ENCODE results near the gene HSPBP1. TPM values are rescaled to one million over a fixed set of nuclear protein-coding genes. Genes with fewer than 3 reads are reported as not detected.

The HSPBP1 gene
- total RNA-seq, 1 experiment from 2014 or later = 122 TPM

DNA sequence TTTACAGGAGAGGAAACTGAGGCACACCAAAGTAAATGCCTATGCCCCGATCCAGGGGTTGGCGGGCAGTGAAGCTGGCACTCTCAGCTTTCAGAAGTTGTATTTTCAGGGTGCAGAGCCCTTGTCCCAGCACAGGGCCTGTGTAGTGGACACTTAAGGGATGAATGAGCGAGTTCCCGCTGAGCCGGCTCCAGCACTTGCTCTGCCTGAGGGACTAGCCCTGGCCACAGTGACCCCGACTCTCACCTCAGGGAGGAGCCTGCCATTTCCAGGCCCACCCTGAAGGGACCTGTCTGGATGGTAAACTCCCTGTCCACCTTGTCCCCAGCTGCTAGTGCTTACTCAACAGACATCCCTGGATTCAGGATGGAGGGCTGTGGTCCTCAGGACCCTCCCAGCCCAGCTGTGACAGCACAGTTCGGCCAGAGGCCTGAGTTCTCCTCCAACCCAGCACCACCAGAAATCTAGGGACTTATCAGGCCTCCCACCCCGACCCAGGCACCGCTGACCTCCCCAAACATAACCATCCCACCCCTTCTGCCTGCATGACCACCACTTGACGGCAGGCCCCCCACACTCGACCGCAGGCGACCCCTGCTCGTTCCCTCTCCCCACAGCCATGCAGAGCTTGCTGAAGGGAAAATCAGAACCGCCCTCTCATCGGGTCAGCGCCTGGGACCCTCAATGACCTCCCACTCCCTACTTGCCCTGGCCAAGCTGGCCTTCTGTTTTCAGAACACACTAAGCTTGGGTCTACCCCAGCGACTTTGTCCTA, 29.5 kb downstream of the HSPBP1 start:
- Histone ChIP-seq H3K9me3 (ENCODE audit: low read length) (no peaks in the 10 kb centered on the region), H3K4me2 (ENCODE audit: low read length) (no peak overlapping the region), H3K27me3 (ENCODE audit: low read length) (no peaks in the 10 kb centered on the region), H3K4me1 (ENCODE audit: insufficient read depth, low read length) (peaks cover 63% of the 10 kb centered on the region), H3K9ac (ENCODE audit: low read length) (no peak overlapping the region), H3F3A (ENCODE audit: low read length, unreplicated experiment) (no peaks in the 10 kb centered on the region), H4K20me1 (ENCODE audit: low read length) (peaks cover 76% of the 10 kb centered on the region), H3K36me3 (ENCODE audit: low read depth, low read length) (peaks cover 19% of the 10 kb centered on the region; the same call in 1 of the 2 replicates), H3K79me2 (ENCODE audit: low read length) (peaks cover 99% of the 10 kb centered on the region), H3K27ac (ENCODE audit: low read length) (peak overlapping the region; percentile 64), H3K9me2 (replicated peaks; ENCODE audit: low read length) (no peaks in the 10 kb centered on the region), H3K4me3 (ENCODE audit: low read length) (no peak overlapping the region), H2AFZ (ENCODE audit: low read length) (no peak overlapping the region)
- POLR2A ChIA-PET (ENCODE audit: unreplicated experiment) = no interaction called here
- BruUV-seq (replicated peaks) = no TSS peak
- no peak for TF ChIP-seq EZH2phosphoT487 (IDR thresholded peaks at IDR 0.05; ENCODE audit: borderline replicate concordance, low read length)
- TF ChIP-seq, protein P1, sequence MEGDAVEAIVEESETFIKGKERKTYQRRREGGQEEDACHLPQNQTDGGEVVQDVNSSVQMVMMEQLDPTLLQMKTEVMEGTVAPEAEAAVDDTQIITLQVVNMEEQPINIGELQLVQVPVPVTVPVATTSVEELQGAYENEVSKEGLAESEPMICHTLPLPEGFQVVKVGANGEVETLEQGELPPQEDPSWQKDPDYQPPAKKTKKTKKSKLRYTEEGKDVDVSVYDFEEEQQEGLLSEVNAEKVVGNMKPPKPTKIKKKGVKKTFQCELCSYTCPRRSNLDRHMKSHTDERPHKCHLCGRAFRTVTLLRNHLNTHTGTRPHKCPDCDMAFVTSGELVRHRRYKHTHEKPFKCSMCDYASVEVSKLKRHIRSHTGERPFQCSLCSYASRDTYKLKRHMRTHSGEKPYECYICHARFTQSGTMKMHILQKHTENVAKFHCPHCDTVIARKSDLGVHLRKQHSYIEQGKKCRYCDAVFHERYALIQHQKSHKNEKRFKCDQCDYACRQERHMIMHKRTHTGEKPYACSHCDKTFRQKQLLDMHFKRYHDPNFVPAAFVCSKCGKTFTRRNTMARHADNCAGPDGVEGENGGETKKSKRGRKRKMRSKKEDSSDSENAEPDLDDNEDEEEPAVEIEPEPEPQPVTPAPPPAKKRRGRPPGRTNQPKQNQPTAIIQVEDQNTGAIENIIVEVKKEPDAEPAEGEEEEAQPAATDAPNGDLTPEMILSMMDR (conservative IDR thresholded peaks at IDR 0.05; ENCODE audit: low read depth, low read length) = no peak
- no peak for TF ChIP-seq EZH2 (IDR thresholded peaks at IDR 0.05; ENCODE audit: low read length, unreplicated experiment)
- intact Hi-C loops (cut with micrococcal nuclease) = no loop called here
- DNase-seq = no peak
- CTCF ChIA-PET = no interaction called here
- ATAC-seq = no peak

GRCh38 chr19:55249841-55250240, 30.1 kb downstream of the HSPBP1 start:
- Histone ChIP-seq H3F3A (ENCODE audit: low read length, unreplicated experiment) (no peaks in the 10 kb centered on the region), H3K9me3 (ENCODE audit: low read length) (no peaks in the 10 kb centered on the region), H3K36me3 (ENCODE audit: low read depth, low read length) (peaks cover 25% of the 10 kb centered on the region; the same call in 1 of the 2 replicates), H3K4me2 (ENCODE audit: low read length) (no peak overlapping the region), H3K27me3 (ENCODE audit: low read length) (no peaks in the 10 kb centered on the region), H4K20me1 (ENCODE audit: low read length) (peaks cover 74% of the 10 kb centered on the region), H3K4me3 (ENCODE audit: low read length) (no peak overlapping the region), H2AFZ (ENCODE audit: low read length) (no peak overlapping the region), H3K27ac (ENCODE audit: low read length) (no peak overlapping the region), H3K79me2 (ENCODE audit: low read length) (peaks cover 93% of the 10 kb centered on the region), H3K4me1 (ENCODE audit: insufficient read depth, low read length) (peaks cover 57% of the 10 kb centered on the region), H3K9me2 (replicated peaks; ENCODE audit: low read length) (no peaks in the 10 kb centered on the region), H3K9ac (ENCODE audit: low read length) (no peak overlapping the region)
- ChIA-PET POLR2A (ENCODE audit: unreplicated experiment) (no interaction called here), CTCF (no interaction called here)
- no TSS peak for BruUV-seq (replicated peaks)
- DNase-seq (no peak), ATAC-seq (no peak)
- intact Hi-C loops (cut with micrococcal nuclease) = no loop called here
- TF ChIP-seq EZH2 (IDR thresholded peaks at IDR 0.05; ENCODE audit: low read length, unreplicated experiment) (no peak), EZH2phosphoT487 (IDR thresholded peaks at IDR 0.05; ENCODE audit: borderline replicate concordance, low read length) (no peak)
- TF ChIP-seq, protein P1 (conservative IDR thresholded peaks at IDR 0.05; ENCODE audit: low read depth, low read length) = no peak

- peaks cover 36% of the 10 kb centered on the region; the same call in 1 of the 2 replicates for H3K36me3 ChIP-seq (ENCODE audit: low read depth, low read length)
- TF ChIP-seq, protein P1 (conservative IDR thresholded peaks at IDR 0.05; ENCODE audit: low read depth, low read length) = no peak
- no peak for TF ChIP-seq EZH2 (IDR thresholded peaks at IDR 0.05; ENCODE audit: low read length, unreplicated experiment)
- TF ChIP-seq EZH2phosphoT487 (IDR thresholded peaks at IDR 0.05; ENCODE audit: borderline replicate concordance, low read length) = no peak
- H3F3A ChIP-seq (ENCODE audit: low read length, unreplicated experiment) = no peaks in the 10 kb centered on the region
- no TSS peak for BruUV-seq (replicated peaks)
- ChIA-PET CTCF (no interaction called here), POLR2A (ENCODE audit: unreplicated experiment) (no interaction called here)
- H3K79me2 ChIP-seq (ENCODE audit: low read length) = peaks cover 82% of the 10 kb centered on the region
- no peak overlapping the region for H3K4me3 ChIP-seq (ENCODE audit: low read length)
- DNase-seq = no peak
- no peaks in the 10 kb centered on the region for H3K9me2 ChIP-seq (replicated peaks; ENCODE audit: low read length)
- H3K9ac ChIP-seq (ENCODE audit: low read length) = no peak overlapping the region
- no peak for ATAC-seq
- intact Hi-C loops (cut with micrococcal nuclease) = no loop called here
- peaks cover 65% of the 10 kb centered on the region for H4K20me1 ChIP-seq (ENCODE audit: low read length)
- peaks cover 46% of the 10 kb centered on the region for H3K4me1 ChIP-seq (ENCODE audit: insufficient read depth, low read length)
- no peaks in the 10 kb centered on the region for H3K27me3 ChIP-seq (ENCODE audit: low read length)
- H3K4me2 ChIP-seq (ENCODE audit: low read length) = no peak overlapping the region
- H3K9me3 ChIP-seq (ENCODE audit: low read length) = no peaks in the 10 kb centered on the region
- H2AFZ ChIP-seq (ENCODE audit: low read length) = no peak overlapping the region
- peak overlapping the region; percentile 73 for H3K27ac ChIP-seq (ENCODE audit: low read length)
Measured at GRCh38 chr19:55248704-55249103, 31.2 kb downstream of the HSPBP1 start.

Data from PC-3 (cell line).